GM21360 (cell line): ENCODE results near the gene RAD18.

Experiments used
- ATAC-seq: cut with Tn5 transposase; IDR thresholded peaks from one replicate; pipeline ENCODE4 v1.9.1; 2021; ENCODE audit warnings: mild to moderate bottlenecking, moderate library complexity; ENCODE audit not compliant: unreplicated experiment

RAD18 gene, protein sequence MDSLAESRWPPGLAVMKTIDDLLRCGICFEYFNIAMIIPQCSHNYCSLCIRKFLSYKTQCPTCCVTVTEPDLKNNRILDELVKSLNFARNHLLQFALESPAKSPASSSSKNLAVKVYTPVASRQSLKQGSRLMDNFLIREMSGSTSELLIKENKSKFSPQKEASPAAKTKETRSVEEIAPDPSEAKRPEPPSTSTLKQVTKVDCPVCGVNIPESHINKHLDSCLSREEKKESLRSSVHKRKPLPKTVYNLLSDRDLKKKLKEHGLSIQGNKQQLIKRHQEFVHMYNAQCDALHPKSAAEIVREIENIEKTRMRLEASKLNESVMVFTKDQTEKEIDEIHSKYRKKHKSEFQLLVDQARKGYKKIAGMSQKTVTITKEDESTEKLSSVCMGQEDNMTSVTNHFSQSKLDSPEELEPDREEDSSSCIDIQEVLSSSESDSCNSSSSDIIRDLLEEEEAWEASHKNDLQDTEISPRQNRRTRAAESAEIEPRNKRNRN

DNA sequence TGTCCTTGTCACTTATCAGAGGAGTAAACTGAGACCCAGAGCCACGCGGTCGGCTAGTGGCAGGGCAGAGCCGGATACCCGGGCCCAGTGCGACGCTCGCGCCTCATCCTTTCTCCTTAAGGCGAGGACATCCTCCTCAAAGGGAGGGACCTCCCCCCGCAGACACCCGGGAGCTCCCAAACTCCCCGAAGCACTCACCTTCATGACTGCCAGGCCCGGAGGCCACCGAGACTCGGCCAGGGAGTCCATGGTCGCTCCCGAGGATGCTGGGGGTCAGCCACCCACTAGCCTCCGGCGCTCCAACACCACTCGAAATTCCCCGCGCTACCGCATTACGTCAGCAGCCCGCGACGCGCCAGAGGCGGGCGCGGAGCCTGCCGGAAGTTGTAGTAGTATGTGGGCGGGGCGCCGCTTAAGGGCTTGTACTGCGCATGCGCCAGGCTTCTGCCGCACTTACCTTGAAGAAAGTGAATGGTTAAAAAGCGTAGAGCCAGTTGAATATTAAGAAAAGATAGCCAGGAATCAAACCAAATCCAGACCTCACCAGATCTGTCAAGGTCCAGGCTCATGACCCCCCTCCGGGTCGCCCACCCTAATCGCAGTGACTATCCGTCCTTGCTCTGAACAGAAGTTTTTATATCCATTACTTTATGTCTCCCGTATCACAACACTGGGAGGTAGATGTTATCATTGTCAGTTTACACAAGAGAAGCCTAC lies at the start of gene RAD18:
TSS of gene RAD18 (minus strand) at position 336 of the 717 bp plus-strand sequence. CDS start at position 249, 87 bp downstream.
- peak; percentile 88 for ATAC-seq

DNA sequence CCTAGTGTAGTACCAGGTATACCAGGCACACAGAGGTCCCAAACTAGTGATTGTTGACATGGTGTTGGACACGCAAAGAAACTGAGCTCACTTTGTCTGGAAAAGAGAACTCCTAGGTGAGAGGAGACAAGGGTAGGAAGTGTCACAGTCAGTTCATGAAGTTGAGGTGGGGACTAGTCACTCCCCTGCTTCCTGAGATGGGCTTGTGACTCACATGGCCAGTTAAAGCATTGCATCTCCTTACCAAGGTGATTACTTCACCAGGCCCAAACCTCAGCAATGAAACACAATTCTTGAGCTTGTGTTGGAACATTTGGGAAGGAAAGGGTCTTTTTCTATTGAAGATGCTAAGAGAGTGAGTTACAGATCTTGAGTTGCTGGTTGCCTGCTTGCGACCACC lies 49.2 kb upstream of the RAD18 start:
- ATAC-seq = no peak

DNA sequence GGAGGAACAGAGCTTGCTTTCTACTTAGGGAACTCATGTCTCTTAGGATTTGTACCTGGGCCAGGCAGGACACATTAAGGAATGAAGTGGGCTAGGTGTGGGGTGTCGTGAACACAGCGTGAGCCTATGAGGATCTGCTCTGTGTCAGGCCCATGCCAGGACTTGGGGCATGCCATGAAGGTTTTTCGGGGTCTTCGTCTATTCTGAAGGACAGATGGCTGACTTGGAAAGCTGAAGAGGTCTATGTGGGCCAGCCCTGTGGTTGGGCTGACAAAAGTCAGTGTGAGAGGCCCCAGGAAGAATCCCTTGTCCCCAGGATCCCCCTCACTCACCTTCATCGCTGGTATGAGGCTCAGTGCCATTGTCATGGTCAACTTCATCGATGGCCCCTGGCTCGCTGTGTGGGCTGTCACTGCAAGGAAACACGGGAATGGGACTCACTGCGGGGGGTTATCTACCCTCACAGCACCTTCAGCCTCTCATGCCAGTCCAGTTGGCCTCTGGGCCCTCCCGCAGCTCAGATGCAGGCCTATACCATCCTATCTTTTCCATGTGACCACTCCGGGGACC lies 46.8 kb upstream of the RAD18 start:
- ATAC-seq = no peak

DNA sequence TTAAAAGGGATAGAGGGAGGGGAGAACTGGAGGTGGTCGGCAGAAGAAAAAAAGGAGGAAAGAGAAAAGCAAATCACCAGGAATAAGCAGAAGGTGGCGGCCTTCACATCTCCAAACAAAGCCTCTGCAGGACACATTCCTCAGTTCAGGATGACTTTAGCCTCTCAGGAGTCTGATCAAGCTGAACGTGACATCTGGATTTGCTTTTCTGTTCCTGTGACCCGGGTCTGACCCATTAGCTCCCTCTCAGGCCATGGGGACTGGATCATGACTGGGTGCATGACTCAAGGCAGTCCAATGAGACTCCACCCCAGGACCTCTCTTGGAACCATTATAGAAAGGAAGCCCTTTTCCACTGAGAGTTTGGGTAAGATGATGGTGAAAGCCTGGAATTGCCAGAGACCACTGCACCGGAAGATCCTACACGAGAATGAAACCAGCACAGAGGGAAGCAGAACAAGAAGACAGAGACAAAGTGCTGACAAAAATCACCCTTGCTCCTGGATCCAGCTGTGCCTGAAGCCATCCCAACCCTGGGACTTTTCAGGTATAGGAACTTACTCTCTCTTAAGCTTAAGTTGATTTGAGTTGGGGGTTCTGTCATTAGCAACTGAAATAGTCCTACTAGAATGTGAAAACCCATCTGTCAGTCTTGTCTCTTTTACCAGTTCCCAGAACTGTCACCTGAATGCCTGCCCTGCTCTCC lies 45.4 kb upstream of the RAD18 start:
- no peak for ATAC-seq

DNA sequence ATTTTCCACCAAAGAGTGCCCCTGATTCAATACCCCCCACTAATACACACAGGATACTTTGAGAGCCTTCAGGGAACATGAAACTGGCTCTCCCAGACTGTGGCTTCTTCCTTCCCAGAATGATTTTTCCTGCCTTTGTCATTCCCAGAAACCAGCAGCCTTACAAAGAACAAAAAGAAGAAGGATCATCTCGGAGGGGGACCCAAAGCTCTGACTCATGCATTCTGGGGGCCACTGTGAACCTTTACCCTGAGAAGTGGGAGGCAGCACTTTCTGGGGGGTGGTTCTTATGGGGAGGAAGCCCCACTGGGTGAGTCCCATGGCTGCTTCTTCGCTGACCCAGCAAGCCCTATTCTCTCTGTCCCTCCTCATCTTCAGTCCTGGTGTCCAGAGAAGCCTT lies 44.7 kb upstream of the RAD18 start:
- no peak for ATAC-seq

DNA sequence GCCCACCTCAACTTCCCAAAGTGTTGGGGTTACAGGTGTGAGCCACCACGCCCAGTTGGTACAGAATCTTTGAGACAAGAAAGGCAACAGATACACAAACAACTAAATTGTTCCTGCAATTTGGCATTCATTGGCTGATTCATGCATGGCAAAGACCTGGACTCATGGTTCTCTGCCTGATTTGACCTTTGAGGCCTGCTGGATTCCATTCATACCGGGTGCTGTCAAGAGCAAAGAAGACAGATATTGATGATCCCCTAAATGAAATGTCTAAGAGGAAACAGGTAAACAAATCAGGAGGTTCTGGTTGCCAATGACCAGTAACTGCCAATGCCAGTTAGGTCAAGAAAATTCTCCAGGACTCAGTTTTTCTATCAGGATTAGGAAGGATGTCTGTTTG lies 43.9 kb upstream of the RAD18 start:
- no peak for ATAC-seq

- no peak for ATAC-seq
Observed at GRCh38 chr3:9000041-9000440, 36.8 kb upstream of the RAD18 start.

- ATAC-seq = no peak
Observed at GRCh38 chr3:8997151-8997550, 33.9 kb upstream of the RAD18 start.

GRCh38 chr3:8996681-8997121 lies 33.4 kb upstream of the RAD18 start:
- no peak for ATAC-seq

DNA sequence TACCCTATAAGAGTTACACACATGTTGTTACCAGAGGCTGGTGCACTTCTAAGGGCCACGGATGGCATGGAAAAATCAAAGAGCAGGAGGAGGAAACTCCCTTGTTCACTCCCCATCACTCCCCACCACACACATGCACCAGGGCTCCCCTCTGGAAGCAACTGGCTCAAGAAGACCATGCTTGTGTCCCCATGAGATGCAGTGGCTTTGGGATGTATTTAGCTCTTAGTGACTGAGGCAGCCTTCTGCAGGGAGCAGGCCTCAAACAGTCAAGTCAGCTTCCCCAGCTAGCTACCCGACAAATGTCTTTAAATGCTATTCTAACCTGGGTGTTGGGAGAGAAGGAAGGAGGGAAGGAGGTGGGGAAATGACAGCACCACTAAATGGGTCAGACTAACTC lies 32.9 kb upstream of the RAD18 start:
- ATAC-seq = no peak

DNA sequence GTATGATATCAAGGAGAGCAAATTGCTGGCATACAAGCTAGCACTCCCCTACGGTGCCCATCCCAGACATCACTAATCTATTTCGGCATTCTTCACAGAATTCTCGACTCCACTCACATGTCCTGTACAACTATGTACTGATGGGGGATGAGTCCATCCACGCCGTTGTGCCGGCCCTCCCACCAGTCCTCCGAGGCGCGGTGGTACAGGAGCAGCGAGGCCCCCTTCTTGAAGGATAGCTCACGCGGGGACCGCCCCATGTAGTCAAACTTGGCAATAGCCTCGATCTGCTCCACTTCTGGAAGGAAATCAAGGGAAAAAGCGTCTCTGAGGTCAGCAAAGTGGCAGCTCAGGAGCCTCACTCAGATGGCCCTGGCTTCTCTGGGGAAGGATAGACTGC lies 31.0 kb upstream of the RAD18 start:
- ATAC-seq = no peak

DNA sequence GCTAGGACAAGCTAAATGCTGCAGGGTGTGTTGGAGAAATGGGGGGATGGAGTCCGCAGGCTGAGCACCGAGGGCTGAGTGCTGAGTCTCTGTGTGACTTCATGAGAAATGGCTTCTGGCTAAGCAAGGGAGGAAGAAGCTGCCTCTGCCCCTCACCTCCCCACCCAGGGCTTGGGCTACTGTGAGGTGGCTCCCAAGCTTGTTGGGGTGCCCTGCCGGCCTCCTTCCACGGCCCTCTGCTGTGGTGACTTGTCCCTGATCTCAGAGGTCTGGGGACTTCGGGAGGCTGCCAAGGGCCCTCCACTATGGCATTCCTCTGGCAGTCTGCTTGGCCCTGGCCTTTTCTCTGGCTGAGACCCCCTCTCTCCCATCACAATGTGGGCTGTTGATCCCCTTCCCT lies 30.1 kb upstream of the RAD18 start:
- no peak for ATAC-seq

GRCh38 chr3:8992854-8993253 lies 29.6 kb upstream of the RAD18 start:
- no peak for ATAC-seq

DNA sequence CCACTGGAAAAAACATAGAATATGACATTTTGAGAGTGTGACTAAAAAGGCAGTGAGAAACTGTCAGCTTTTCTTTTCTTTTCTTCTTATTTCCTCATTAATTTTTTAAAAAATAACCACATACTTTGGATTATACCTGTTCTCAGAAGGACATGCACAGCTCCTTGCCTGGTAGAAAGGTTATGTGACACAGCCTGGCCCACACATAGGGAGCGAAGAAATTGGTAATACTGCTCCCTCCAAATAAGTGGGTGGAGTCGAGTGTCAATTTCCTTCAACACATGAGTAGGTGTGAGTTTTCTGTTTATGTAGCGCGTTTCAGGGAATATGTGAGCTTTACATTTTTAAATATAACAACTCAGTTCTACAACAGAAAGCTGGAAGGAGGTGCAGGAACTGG lies 28.9 kb upstream of the RAD18 start:
- ATAC-seq = no peak

DNA sequence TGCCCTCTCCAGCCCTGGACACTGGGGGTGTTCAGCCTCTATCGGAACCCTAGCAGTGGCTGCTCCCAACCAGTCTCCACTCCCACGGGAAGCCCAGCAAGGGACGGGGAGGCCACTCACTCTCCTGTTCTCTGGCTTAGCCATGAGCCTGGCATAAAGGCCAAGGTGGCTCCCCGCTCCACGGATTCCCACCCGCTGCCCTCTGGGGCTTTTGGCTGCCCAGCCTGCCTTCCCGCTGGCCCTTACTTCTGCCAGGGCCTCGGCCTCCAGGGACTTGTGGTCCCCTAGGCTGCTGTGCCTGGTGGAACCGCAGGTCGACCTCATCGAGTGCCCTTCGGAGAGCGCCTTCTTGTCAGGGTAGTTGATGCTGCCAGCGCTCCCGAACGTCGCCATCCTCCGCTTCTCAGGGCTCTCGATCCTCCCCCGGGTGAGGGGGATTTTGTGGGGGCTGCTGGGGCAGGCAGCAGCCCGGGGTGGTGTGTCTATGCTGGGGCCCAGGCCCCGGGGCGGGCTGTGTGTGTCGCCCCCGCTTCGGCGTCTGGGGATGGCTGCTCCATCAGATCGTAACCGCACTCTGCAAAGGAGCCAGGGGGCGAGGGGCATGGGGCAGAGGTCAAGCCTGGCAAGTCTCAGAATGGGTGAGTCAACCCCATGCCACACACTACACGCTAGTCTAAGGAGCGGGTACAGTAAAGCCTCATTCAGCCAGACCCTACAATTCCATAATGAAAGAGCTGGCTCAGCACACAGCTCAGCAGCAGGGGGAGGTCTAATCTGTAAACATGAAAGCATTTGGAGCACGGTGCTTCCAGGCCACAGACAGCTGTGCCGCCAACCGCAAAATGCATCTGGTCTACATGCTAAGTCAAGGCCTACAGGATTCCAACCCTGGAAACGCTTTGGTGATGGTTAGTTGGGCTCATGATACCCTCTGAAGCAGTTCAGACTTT lies 27.3 kb upstream of the RAD18 start:
- ATAC-seq = no peak

DNA sequence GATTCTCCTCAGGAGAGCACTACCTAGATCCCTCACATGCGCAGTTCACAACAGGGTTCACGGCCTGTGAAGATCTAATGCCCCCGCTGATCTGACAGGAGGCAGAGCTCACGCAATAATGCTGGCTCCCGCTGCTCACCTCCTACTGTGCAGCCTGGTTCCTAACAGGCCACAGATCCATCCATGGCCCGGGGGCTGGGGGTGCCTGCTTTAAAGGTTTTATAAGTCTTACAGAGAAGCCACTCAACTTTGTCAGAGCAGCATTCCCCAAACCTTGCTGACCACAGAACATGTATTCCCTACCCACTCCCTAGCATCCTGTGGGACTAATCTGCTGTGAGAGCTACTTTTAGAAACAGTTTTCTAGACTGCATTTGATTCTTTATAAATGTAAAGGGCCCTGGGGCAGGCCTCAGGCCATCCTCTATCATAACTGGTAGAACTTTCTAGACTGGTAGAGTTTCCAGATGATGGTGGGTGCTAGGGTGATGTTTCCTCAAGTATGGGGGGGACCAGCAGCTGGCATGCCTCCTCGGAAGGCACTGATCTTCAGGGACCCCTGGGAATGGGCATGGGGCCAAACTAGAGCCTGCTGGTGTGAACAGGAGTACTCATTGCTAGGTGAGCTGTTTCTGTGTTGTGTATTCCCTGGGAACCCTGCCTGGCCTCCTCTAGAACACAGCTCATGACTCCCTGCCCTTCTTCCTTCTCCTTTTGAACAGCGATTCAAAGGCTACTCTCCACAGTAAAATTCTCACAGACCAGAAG lies 25.7 kb upstream of the RAD18 start:
- no peak for ATAC-seq

DNA sequence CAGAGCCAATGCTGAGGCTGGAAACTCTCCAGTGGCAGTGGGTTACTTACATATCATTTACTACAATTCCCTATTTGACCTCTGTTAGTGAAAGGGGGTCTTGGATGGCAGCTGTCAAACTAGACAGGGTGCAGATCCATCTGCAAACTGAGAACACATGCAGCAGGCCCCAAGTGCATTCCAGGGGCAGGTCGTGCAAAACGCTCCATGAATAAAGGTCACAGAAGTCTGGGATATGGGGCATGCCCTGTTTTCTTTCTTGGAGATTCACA lies 25.0 kb upstream of the RAD18 start:
- ATAC-seq = no peak

- ATAC-seq = no peak
Observed at GRCh38 chr3:8987645-8988383, 24.5 kb upstream of the RAD18 start.

DNA sequence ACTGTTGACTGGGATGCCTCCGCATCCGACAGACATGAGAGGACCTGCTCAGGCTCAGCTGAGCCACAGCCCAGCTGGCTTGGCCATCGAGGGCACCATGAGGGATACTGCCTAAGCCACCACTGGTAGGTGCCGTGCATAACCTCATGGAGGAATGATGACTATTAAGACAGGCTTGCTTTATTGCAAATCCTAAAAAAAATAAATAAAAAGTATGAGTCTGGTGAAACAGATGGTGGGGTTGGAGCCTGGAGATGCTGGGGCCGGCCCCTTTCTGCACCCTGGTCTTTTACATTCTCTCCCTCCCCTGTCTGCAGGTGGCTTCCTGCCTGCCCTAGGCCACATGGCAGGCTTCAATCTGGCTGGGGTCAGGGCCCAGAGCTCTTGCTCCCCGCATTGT lies 24.0 kb upstream of the RAD18 start:
- no peak for ATAC-seq
